ENCODE results near the gene ZNF837. TPM values are rescaled to one million over a fixed set of nuclear protein-coding genes. Genes with fewer than 3 reads are reported as not detected.

ZNF837 gene
- total and polyA plus RNA-seq, 2 of the 13 experiments (the other 11 are each of a cell fraction or from before 2014, with no cell fraction given) = 0.29 to 1.3 TPM

DNA sequence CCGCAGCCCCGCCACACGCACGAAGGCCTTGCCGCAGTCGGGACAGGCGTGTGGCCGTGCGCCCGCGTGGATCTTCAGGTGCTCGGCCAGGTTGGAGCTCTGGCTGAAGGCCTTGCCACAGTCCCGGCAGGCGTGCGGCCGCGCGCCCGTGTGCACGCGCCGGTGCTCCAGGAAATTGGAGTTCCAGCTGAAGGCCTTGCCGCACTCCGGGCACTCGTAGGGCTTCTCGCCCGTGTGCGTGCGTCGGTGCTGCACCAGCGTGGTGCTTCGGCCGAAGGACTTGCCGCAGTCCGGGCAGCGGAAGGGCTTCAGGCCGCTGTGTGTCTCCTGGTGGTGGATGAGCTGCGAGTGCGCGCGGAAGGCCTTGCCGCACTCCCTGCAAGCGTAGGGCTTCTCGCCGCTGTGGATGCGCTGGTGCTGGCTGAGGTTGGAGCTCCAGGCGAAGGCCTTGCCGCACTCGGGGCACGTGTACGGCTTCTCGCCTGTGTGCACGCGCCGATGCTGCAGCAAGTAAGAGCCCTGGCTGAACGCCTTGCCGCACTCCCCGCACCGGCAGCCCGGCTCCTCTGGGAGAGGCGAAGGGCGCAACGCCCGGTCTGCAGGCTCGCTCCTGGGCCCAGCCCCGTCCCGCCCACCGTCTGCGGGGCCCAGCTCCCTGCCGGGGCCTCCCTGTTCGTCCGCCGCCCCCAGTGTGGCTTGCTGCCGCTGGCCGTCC, 23.9 kb downstream of the ZNF837 start:
- no peaks in the 10 kb centered on the region for H4K20me1 ChIP-seq (ENCODE audit: insufficient read depth, low read length)
- no peaks in the 10 kb centered on the region for H3K36me3 ChIP-seq (replicated peaks in 1 of 2; ENCODE audit: control insufficient read depth in 1 of 2, insufficient read depth in 2 of 2, low read length in 2 of 2)
- H3K9ac ChIP-seq (ENCODE audit: insufficient read depth, low read depth, low read length) = no peak overlapping the region
- H3K79me2 ChIP-seq (ENCODE audit: insufficient read depth, low read length) = no peaks in the 10 kb centered on the region
- H3K4me1 ChIP-seq (ENCODE audit: insufficient read depth, low read length) = peaks cover 47% of the 10 kb centered on the region
- DNase-seq (ENCODE audit: low spot score) (no peak), FAIRE-seq (no peak), ATAC-seq (no peak)
- no peaks in the 10 kb centered on the region for H3K27me3 ChIP-seq (ENCODE audit: control insufficient read depth in 1 of 2, insufficient read depth in 2 of 2, low read length in 2 of 2)
- intact Hi-C loops (cut with micrococcal nuclease; ENCODE audit: unreplicated experiment) (no loop called here), in situ Hi-C loops (cut with HindIII; ENCODE audit: extremely low pct_ligation_motif_present, low pct_unique_long_range_greater_than_20kb) (no loop called here)
- WGBS (ENCODE audit: low lambda C conversion rate) = 92% methylated on average over 31 of the region's 75 CpGs
- H2AFZ ChIP-seq (ENCODE audit: low read length) = no peak overlapping the region
- TF ChIP-seq MBD4 (IDR thresholded peaks at IDR 0.05; ENCODE audit: borderline replicate concordance, low read length) = no peak
- no TSS peak for BruUV-seq (replicated peaks)
- no peak overlapping the region for H3K27ac ChIP-seq (ENCODE audit: extremely low read length, insufficient read depth, low read length)
- ChIA-PET CTCF (ENCODE audit: low intra/inter-chr PET ratio, low total read pairs) (no interaction called here), POLR2A (no interaction called here)
- no peak overlapping the region for H3K4me3 ChIP-seq (replicated peaks in 1 of 3; ENCODE audit: insufficient read depth in 1 of 3, low read depth in 2 of 3, low read length in 3 of 3)
- no peak overlapping the region for H3K4me2 ChIP-seq (ENCODE audit: low read depth, low read length)
- no peaks in the 10 kb centered on the region for H3K9me3 ChIP-seq (ENCODE audit: low read length)

DNA sequence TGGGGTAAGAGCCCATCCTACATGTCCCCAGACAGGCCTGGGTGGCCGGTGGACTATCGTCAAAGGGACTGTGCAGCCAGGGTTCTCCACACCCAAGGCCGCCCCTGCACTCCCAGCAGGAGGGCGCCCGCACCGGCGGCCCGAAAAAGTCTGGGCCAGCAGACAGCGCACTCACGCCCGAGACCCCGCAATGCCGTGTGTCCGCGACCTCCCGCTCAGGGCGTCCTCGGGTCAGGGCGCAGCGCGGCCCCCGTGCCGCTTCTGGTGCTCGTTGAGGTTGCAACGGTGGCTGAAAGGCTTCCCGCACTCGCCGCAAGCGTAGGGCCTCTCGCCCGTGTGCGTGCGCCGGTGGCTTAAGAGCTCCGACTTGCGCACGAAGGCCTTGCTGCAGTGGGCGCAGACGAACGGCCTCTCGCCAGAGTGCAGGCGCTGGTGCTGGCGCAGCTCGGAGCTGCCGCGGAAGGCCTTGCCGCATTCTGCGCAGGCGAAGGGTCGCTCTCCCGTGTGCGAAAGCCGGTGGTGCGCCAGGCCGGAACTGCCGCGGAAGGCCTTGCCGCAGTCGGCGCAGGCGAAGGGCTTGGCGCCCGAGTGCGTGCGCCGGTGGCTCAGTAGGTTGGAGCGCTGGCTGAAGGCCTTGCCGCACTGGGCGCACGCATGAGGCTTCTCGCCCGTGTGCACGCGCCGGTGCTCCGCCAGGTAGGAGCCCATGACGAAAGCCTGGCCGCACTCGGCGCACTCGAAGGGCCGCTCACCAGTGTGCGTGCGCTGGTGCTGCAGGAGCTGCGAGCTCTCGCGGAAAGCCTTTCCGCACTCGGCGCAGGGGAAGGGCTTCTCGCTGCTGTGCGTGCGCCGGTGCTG, 24.7 kb downstream of the ZNF837 start:
- no TSS peak for BruUV-seq (replicated peaks)
- Histone ChIP-seq H3K9ac (ENCODE audit: insufficient read depth, low read depth, low read length) (no peak overlapping the region), H3K4me3 (replicated peaks in 1 of 3; ENCODE audit: insufficient read depth in 1 of 3, low read depth in 2 of 3, low read length in 3 of 3) (no peak overlapping the region), H3K27me3 (ENCODE audit: control insufficient read depth in 1 of 2, insufficient read depth in 2 of 2, low read length in 2 of 2) (no peaks in the 10 kb centered on the region), H3K4me2 (ENCODE audit: low read depth, low read length) (no peak overlapping the region), H3K4me1 (ENCODE audit: insufficient read depth, low read length) (peaks cover 41% of the 10 kb centered on the region), H3K9me3 (ENCODE audit: low read length) (no peaks in the 10 kb centered on the region), H2AFZ (ENCODE audit: low read length) (no peak overlapping the region), H3K27ac (ENCODE audit: extremely low read length, insufficient read depth, low read length) (no peak overlapping the region), H4K20me1 (ENCODE audit: insufficient read depth, low read length) (no peaks in the 10 kb centered on the region), H3K79me2 (ENCODE audit: insufficient read depth, low read length) (no peaks in the 10 kb centered on the region), H3K36me3 (replicated peaks in 1 of 2; ENCODE audit: control insufficient read depth in 1 of 2, insufficient read depth in 2 of 2, low read length in 2 of 2) (no peaks in the 10 kb centered on the region)
- intact Hi-C loops (cut with micrococcal nuclease; ENCODE audit: unreplicated experiment) (no loop called here), in situ Hi-C loops (cut with HindIII; ENCODE audit: extremely low pct_ligation_motif_present, low pct_unique_long_range_greater_than_20kb) (no loop called here)
- FAIRE-seq (no peak), ATAC-seq (no peak), DNase-seq (ENCODE audit: low spot score) (no peak)
- POLR2A ChIA-PET = no interaction called here
- TF ChIP-seq, protein P1, sequence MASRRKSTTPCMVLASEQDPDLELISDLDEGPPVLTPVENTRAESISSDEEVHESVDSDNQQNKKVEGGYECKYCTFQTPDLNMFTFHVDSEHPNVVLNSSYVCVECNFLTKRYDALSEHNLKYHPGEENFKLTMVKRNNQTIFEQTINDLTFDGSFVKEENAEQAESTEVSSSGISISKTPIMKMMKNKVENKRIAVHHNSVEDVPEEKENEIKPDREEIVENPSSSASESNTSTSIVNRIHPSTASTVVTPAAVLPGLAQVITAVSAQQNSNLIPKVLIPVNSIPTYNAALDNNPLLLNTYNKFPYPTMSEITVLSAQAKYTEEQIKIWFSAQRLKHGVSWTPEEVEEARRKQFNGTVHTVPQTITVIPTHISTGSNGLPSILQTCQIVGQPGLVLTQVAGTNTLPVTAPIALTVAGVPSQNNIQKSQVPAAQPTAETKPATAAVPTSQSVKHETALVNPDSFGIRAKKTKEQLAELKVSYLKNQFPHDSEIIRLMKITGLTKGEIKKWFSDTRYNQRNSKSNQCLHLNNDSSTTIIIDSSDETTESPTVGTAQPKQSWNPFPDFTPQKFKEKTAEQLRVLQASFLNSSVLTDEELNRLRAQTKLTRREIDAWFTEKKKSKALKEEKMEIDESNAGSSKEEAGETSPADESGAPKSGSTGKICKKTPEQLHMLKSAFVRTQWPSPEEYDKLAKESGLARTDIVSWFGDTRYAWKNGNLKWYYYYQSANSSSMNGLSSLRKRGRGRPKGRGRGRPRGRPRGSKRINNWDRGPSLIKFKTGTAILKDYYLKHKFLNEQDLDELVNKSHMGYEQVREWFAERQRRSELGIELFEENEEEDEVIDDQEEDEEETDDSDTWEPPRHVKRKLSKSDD (CRISPR knock-in tag; IDR thresholded peaks at IDR 0.05; ENCODE audit: low read depth) = peak; percentile 39; the same call in 1 of the 2 replicates
- no peak for TF ChIP-seq ELF1 (CRISPR knock-in tag; IDR thresholded peaks at IDR 0.05)
- TF ChIP-seq AGO2 (optimal IDR thresholded peaks at IDR 0.05; ENCODE audit: low read depth, low read length) = peak; percentile 13
- 96% methylated on average over 89 of the region's 94 CpGs for WGBS (ENCODE audit: low lambda C conversion rate)
- CTCF ChIA-PET (ENCODE audit: low intra/inter-chr PET ratio, low total read pairs) = no interaction called here
